Activated T-cell treated with anti-CD3 and anti-CD28 coated beads, Interleukin-2, amount 50 U/mL, for 4 hours (primary cell): ENCODE results near the gene AIG1. TPM values are rescaled to one million over a fixed set of nuclear protein-coding genes. Genes with fewer than 3 reads are reported as not detected.
"Not testable (repeated sequence)": the region's sequence is repeated elsewhere in the genome, so short reads cannot be mapped to it uniquely, and the experiment has no call there.

Experiments used
- ATAC-seq, 2 donors: fragments of 200-7000 bp; cut with Tn5 transposase; one replicate each; pipeline ENCODE4 v1.10.0; 2021
- DNase-seq: peaks from one replicate; pipeline ENCODE4 v3.0.0-alpha.2; 2020
- H3K27me3 Mint-ChIP-seq: one replicate; pipeline ENCODE4 v1.8.0; 2021; ENCODE audit warnings: low read depth, mixed read lengths
- H3K36me3 Mint-ChIP-seq: one replicate; pipeline ENCODE4 v1.8.0; 2022; ENCODE audit warnings: mixed read lengths; ENCODE audit not compliant: insufficient read depth
- H3K4me1 Mint-ChIP-seq: one replicate; pipeline ENCODE4 v1.8.0; 2021; ENCODE audit warnings: low read depth, mixed read lengths
- H3K4me3 Mint-ChIP-seq: one replicate; pipeline ENCODE4 v1.8.0; 2021; ENCODE audit warnings: mild to moderate bottlenecking, moderate library complexity, mixed read lengths
- H3K9me3 Mint-ChIP-seq: one replicate; pipeline ENCODE4 v1.8.0; 2021; ENCODE audit warnings: mixed read lengths
- total RNA-seq, 3 donors: library from RNA; stranded (reverse); gene quantifications; one replicate each; pipeline ENCODE4 v1.2.1, GENCODE V29; 2021

The AIG1 gene, protein sequence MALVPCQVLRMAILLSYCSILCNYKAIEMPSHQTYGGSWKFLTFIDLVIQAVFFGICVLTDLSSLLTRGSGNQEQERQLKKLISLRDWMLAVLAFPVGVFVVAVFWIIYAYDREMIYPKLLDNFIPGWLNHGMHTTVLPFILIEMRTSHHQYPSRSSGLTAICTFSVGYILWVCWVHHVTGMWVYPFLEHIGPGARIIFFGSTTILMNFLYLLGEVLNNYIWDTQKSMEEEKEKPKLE
- 1 to 10 TPM; 3.9 to 7.6 (median 5.5) TPM for total RNA-seq

DNA sequence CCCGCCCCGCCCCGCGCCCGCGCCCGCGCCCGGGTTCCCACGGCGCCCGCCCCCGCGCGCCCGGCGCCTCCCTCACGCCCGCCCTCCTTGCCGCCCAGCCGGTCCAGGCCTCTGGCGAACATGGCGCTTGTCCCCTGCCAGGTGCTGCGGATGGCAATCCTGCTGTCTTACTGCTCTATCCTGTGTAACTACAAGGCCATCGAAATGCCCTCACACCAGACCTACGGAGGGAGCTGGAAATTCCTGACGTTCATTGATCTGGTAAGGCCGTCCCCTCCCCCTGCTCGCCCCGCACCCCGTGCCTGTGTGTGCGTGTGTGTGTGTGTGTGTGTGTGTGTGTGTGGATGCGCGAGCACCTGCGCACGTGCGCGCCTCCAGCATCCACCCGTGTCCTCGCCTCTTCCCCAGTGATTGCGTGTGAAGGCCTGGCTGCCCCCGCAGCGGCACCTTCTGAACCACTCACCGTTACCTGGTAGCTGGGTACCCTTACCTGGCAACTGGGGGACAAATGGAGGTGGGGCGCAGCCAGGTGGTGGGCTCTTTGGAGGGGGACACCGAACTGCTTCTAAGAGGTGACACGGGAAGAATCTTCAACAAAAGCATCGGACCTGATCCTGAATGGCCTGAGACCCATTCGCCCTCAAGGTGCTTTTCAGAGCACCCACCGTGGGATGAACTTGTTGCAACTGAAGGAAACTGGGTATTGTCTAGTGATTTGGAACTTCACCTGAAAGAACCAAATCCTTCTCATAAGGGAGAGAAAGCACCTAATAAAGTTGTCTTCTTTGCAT, at the start of gene AIG1:
TSS of gene AIG1 (plus strand) at position 84 of the 791 bp plus-strand sequence. CDS start at position 121, 37 bp downstream.
- H3K36me3 Mint-ChIP-seq = no peaks in the 10 kb centered on the region

DNA sequence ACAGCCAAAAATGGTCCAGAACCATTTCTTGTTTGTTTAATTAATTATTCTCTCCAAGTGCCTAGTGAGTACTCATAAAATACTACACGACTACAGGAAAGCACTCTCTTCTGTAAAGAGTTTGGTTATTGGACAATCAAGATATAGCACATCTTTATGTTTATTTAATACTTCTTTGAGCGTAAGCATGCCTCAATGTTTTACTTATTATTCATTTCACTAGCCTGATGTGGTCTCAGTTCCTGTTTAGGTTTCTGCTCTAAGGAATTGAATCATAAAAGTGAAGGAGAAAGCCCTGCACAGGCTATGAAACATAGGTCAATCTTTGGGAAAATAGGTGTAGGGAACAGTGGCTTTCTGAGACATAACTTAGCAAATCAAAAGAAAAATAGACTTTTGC, 45.9 kb upstream of the AIG1 start:
- no peaks in the 10 kb centered on the region for H3K36me3 Mint-ChIP-seq
- H3K4me3 Mint-ChIP-seq = no peak overlapping the region
- DNase-seq (no peak), ATAC-seq (no peak)
- H3K9me3 Mint-ChIP-seq = no peaks in the 10 kb centered on the region
- peaks cover 4% of the 10 kb centered on the region for H3K27me3 Mint-ChIP-seq
- peaks cover 8% of the 10 kb centered on the region for H3K4me1 Mint-ChIP-seq

More for the DNA sequence above, at the start of gene AIG1:
- Mint-ChIP-seq H3K4me1 (peaks cover 28% of the 10 kb centered on the region), H3K4me3 (peak within 1 kb of the TSS; percentile 92), H3K27me3 (no peaks in the 10 kb centered on the region), H3K9me3 (no peaks in the 10 kb centered on the region)
- ATAC-seq (peak; percentile 67 to 71), DNase-seq (peak; percentile 58)

DNA sequence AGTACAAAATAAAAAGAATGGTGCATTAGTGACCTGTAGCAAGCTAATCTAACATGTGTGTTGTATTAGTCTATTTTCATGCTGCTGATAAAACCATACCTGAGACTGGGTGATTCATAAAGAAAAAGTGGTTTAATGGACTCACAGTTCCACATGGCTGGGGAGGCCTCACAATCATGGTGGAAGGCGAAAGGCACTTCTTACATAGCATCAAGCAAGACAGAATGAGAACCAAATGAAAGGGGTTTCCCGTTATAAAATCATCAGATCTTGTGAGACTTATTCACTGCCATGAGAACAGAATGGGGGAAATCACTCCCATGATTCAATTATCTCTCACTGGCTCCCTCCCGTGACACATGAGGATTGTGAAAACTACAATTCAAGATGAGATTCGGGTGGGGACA, 45.4 kb upstream of the AIG1 start:
- ATAC-seq (peak; percentile 63 to 85), DNase-seq (no peak)
- Mint-ChIP-seq H3K4me3 (no peak overlapping the region), H3K36me3 (no peaks in the 10 kb centered on the region), H3K9me3 (no peaks in the 10 kb centered on the region), H3K4me1 (peaks cover 8% of the 10 kb centered on the region), H3K27me3 (peaks cover 4% of the 10 kb centered on the region)

DNA sequence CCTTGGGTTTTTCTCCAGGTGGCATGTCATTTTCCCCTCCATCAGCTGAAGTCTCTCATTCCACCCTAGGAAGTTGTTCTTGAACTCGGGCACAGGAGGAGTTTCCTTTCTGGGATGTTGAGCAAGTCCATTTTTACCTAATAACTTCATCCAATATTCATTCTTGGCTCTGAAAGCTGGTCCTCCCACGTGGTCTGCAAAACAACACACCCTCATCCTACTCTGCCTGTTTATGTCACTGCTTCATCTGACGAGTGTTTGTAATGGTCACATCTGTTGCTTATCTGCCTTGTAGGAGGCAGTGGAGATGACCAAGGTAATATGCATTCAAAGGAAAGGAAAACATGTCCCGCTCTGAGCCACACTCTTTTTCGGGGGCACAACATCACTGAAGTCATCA, 41.7 kb upstream of the AIG1 start:
- no peak for ATAC-seq
- H3K4me1 Mint-ChIP-seq = peaks cover 8% of the 10 kb centered on the region
- peaks cover 4% of the 10 kb centered on the region for H3K27me3 Mint-ChIP-seq
- no peaks in the 10 kb centered on the region for H3K36me3 Mint-ChIP-seq
- H3K4me3 Mint-ChIP-seq = no peak overlapping the region
- H3K9me3 Mint-ChIP-seq = peaks cover 6% of the 10 kb centered on the region
- no peak for DNase-seq

DNA sequence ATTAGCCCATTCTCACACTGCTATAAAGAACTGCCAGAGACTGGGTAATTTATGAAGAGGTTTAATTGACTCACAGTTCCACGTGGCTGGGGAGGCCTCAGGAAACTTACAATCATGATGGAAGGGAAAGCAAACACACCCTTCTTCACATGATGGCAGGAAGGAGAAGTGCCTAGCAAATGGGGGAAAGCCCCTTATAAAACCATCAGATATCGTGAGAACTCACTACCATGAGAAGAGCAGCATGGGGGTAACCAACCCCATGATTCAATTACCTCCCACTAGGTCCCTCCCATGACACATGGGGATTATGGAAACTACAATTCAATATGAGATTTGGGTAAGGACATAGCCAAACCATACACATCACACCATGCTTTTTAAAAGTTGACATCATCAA, 39.8 kb upstream of the AIG1 start:
- not testable (repeated sequence) for H3K36me3 Mint-ChIP-seq, H3K27me3 Mint-ChIP-seq, H3K4me3 Mint-ChIP-seq, DNase-seq, H3K4me1 Mint-ChIP-seq, H3K9me3 Mint-ChIP-seq
- ATAC-seq = peak in 1 of 2 donors; percentile 32

DNA sequence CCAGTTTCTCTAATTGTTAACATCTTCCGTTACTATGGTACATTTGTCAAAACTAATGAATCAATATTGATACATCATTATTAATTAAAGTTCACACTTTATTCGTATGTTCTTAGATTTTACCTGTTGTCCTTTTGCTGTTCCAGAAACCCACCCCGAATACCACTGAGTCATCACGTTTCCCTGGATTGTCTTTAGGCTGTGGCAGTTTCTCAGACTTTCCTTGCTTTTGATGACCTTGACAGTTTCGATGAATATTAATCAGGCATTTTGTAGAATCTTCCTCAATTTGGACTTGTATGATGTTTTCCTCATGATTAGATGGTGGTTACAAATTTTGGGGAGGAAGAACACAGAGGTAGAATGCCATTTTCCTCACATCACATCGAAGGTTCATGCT, 39.1 kb upstream of the AIG1 start:
- ATAC-seq = no peak
- H3K9me3 Mint-ChIP-seq = peaks cover 9% of the 10 kb centered on the region
- peaks cover 4% of the 10 kb centered on the region for H3K27me3 Mint-ChIP-seq
- H3K36me3 Mint-ChIP-seq = no peaks in the 10 kb centered on the region
- no peak overlapping the region for H3K4me3 Mint-ChIP-seq
- DNase-seq = no peak
- no peaks in the 10 kb centered on the region for H3K4me1 Mint-ChIP-seq

DNA sequence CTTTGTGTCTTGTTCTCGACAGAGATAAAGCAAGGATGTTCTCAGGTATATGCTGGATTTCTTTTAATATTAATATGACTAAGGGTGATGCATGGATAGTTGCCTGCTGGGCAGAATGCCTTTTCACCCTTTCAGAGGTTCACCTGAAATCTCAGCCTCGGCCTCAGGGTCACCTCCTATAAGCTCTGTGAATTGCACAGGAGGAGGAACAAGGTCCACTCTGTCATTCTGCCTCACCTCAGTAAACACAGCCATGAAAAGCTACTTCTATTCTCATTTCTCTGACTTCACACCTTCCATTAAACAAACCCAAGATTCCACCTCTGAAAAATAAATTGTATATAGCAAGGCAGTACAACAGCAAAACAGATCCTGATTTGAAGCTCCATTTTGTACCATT, 38.1 kb upstream of the AIG1 start:
- H3K4me3 Mint-ChIP-seq = no peak overlapping the region
- peaks cover 4% of the 10 kb centered on the region for H3K27me3 Mint-ChIP-seq

DNA sequence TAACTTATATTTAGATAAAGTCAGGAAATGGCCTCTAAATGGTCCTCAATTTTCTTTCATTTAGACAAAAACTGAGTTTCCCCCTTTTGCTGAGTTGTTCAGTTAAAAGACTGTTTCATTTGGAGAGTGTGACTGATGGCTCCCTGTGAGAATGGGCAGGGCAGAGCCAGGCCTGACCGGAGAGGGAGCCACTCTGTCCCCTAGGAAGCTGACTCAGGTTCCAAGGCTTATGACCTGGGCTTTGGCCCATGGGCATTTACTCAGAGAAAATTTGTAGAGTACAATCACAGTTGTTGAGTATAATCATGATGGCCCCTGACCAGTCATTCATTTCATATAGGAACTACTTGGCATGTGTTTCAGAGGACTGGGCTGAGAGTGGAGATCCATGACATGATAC, 37.0 kb upstream of the AIG1 start:
- Mint-ChIP-seq H3K36me3 (no peaks in the 10 kb centered on the region), H3K4me3 (no peak overlapping the region), H3K4me1 (peaks cover 1% of the 10 kb centered on the region), H3K9me3 (peaks cover 9% of the 10 kb centered on the region), H3K27me3 (peaks cover 4% of the 10 kb centered on the region)
- no peak for DNase-seq
- ATAC-seq = no peak

More for the DNA sequence above, 38.1 kb upstream of the AIG1 start:
- peaks cover 1% of the 10 kb centered on the region for H3K4me1 Mint-ChIP-seq
- DNase-seq (no peak), ATAC-seq (no peak)
- H3K36me3 Mint-ChIP-seq = no peaks in the 10 kb centered on the region
- peaks cover 9% of the 10 kb centered on the region for H3K9me3 Mint-ChIP-seq

DNA sequence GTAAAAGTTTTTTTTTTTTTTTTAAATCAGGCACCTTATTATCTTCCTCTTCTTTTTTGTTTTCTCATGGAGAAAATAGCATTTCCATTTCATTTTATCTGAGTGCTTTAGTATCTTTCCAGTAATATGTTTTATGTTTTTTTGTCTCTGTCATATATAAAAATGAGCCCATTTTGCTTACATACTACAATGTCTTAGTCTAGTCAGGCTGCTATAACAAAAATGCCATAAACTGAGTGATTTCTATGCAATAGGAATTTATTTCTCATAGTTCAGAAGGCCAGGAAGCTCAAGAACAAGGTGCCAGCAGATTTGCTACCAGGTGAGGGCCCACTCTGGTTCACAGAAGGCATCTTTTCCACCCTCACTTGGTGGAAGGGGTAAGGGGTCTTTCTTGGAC, 35.7 kb upstream of the AIG1 start:
- Mint-ChIP-seq H3K36me3 (no peaks in the 10 kb centered on the region), H3K27me3 (no peaks in the 10 kb centered on the region), H3K4me3 (no peak overlapping the region), H3K9me3 (peaks cover 9% of the 10 kb centered on the region), H3K4me1 (peaks cover 1% of the 10 kb centered on the region)
- DNase-seq (no peak), ATAC-seq (no peak)

DNA sequence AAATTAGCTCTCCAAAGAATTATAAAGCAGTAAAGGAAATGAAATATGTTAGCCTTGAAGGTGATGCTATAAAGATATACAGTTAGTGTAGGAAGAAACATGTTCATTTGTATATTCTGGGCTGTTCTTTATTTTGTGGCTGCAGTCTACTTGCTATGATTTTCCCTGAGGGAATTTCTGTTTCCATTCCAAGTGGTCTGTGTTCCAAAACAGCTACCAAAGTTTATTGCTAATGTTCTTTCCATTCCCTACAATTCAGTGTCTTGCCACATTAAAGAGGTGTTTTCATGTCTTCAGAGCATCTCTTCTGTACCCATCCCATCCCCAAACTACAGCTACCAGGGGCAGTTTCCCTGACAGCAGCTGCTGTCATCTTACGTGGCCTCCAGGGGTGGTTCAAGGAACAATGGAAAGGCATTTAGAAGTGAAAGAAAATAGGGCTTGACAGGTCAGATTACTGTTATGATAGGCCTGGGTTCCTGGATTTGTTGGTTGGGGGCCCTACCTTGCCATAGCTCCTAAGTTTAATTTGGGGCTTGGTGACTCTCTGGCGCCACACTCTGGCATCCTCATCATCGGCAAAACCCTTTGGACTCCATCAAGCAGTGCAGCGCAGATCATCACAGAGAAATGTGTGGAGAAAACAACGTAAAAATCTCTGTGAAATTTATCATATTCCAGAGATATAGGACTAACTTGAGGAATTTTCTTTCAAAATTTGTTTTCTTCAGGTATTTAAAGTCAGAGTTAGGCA, 33.8 kb upstream of the AIG1 start:
- Mint-ChIP-seq H3K9me3 (peaks cover 3% of the 10 kb centered on the region), H3K36me3 (no peaks in the 10 kb centered on the region), H3K4me1 (peaks cover 1% of the 10 kb centered on the region), H3K4me3 (no peak overlapping the region), H3K27me3 (no peaks in the 10 kb centered on the region)
- peak; percentile 35 to 40 for ATAC-seq
- DNase-seq = peak; percentile 44

DNA sequence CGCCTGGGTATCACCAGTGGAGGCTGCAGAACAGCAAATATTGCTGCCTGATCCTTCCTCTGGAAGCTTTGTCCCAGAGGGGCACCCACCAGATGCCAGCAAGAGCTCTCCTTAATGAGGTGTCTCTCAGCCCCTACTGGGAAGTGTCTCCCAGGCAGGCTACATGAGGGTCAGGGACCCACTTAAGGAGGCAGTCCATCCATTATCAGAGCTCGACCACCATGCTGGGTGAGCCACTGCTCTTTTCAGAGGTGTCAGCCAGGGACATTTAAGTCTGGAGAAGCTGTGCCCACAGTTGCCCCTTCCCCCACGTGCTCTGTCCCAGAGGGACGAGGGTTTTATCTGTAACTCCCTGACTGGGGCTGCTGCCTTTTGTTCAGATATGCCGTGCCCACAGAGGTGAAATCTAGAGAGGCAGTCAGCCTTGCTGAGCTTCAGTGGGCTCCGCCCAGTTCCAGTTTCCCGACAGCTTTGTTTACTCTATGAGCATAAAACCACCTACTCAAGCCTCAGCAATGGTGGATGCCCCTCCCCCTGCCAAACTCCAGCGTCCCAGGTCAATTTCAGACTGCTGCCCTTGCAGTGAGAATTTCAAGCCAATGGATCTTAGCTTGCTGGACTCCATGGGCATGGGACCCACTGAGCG, 25.9 kb upstream of the AIG1 start:
- Mint-ChIP-seq H3K4me3 (no peak overlapping the region), H3K4me1 (peaks cover 5% of the 10 kb centered on the region), H3K36me3 (no peaks in the 10 kb centered on the region), H3K27me3 (peaks cover 17% of the 10 kb centered on the region), H3K9me3 (peaks cover 4% of the 10 kb centered on the region)
- no peak for DNase-seq
- ATAC-seq = no peak

DNA sequence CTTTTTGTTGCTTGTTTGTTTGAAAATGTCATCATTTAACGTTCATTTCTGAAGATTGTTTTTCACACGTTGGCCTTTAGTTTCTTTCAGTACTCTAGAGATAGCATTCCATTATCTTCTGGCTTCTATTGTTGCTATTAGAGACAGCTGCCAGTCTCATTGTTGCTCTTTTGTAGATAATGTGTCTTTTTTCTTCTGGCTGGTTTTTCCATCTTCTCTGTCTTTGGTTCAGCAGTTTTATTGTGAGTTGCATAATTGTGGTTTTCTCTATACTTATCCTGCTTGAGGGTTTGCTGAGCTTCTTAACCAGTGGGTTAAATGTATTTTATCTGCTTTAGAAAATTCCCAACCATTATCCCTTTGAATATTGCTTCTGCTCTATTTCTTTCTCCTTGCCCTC, 23.2 kb upstream of the AIG1 start:
- Mint-ChIP-seq H3K4me1 (peaks cover 7% of the 10 kb centered on the region), H3K9me3 (no peaks in the 10 kb centered on the region), H3K36me3 (no peaks in the 10 kb centered on the region), H3K4me3 (no peak overlapping the region), H3K27me3 (peaks cover 18% of the 10 kb centered on the region)
- ATAC-seq = no peak
- DNase-seq = no peak

DNA sequence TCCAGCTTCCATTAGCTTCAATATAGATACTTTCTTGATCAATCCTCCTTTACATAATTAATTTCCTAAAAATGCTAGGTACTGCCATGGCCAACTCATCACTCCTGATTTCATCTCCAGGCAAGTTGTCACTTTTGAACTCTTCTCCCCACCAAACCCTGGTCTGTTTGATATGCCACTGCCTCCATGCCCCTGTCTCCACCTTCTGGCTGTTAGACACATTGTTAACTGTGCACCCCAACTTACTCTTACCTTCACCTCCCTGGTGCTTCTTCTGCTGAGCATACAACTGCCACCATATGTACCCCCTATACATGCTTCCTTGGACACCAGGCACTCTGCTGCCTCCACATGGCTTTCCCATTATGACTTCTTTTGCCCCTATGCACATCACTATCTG, 21.9 kb upstream of the AIG1 start:
- DNase-seq (no peak), ATAC-seq (no peak)
- Mint-ChIP-seq H3K4me1 (peaks cover 7% of the 10 kb centered on the region), H3K27me3 (peaks cover 22% of the 10 kb centered on the region), H3K9me3 (no peaks in the 10 kb centered on the region), H3K36me3 (no peaks in the 10 kb centered on the region), H3K4me3 (no peak overlapping the region)

DNA sequence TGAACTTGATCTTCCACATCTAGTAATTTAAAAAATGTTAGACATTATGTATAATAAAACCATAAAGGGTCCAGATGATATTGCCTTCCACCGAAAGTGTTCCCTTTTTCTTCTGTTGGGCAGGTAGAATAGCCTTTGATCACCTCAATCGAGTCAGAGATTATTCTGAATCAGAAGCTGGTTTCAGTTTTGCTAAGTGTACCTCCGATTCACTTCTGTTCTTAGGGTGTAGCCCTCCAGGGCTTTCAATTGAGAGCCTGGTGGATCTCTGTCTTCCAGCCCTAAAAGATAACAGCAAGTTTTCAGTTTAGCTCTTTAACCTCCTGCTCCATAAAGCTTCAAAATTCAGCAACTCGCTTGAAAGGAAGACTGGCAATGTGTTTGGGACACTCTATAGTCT, 21.1 kb upstream of the AIG1 start:
- H3K4me1 Mint-ChIP-seq = peaks cover 7% of the 10 kb centered on the region
- no peaks in the 10 kb centered on the region for H3K36me3 Mint-ChIP-seq
- DNase-seq (no peak), ATAC-seq (peak; percentile 79 to 84)
- peaks cover 24% of the 10 kb centered on the region for H3K27me3 Mint-ChIP-seq
- peaks cover 3% of the 10 kb centered on the region for H3K9me3 Mint-ChIP-seq
- H3K4me3 Mint-ChIP-seq = no peak overlapping the region
